HCT116 (cell line): ENCODE data around the gene P3H4.
A peak's percentile ranks its signal among the peaks of the same experiment; 100 is the strongest.

Experiments
- CEBPB ChIP-seq: IDR thresholded peaks from 2 replicates; pipeline ENCODE4 v1.6.1; 2012; ENCODE audit warnings: low read depth
- EGR1 ChIP-seq: IDR thresholded peaks from 2 replicates; pipeline ENCODE4 v1.6.1; 2012; ENCODE audit warnings: low read depth
- EZH2 ChIP-seq: fragments of 200-600 bp; sonication (generic); IDR thresholded peaks from 2 replicates; pipeline ENCODE4 v1.6.1; 2017; ENCODE audit warnings: antibody characterized with exemption, mixed run types
- JUND ChIP-seq: IDR thresholded peaks from 2 replicates; pipeline ENCODE4 v1.6.1; 2012
- POLR2A ChIP-seq: IDR thresholded peaks from 2 replicates; pipeline ENCODE4 v1.7.0; 2011; ENCODE audit warnings: borderline replicate concordance; ENCODE audit not compliant: insufficient read depth, insufficient read length; ENCODE audit errors: extremely low read depth
- POLR2AphosphoS5 ChIP-seq: IDR thresholded peaks from 2 replicates; pipeline ENCODE4 v1.6.1; 2011; ENCODE audit warnings: mild to moderate bottlenecking, low read depth, low read length, moderate library complexity
- RAD21 ChIP-seq: IDR thresholded peaks from 2 replicates; pipeline ENCODE4 v1.6.1; 2012; ENCODE audit warnings: low read depth, mild to moderate bottlenecking
- SIN3A ChIP-seq: IDR thresholded peaks from 2 replicates; pipeline ENCODE4 v1.6.1; 2012; ENCODE audit warnings: low read depth
- ZFX ChIP-seq: fragments of 450-650 bp; IDR thresholded peaks from 2 replicates; pipeline ENCODE4 v1.6.1; 2017
- ZNF274 ChIP-seq: fragments of 200-500 bp; sonication (Bioruptor generic); IDR thresholded peaks from 2 replicates; pipeline ENCODE4 v1.6.1; 2014; ENCODE audit warnings: mild to moderate bottlenecking, low read depth, low read length, inconsistent platforms
- TF ChIP-seq, protein P1 (sequence below): IDR thresholded peaks from 2 replicates; pipeline ENCODE4 v1.6.1; 2012
- TF ChIP-seq, protein P2 (sequence below): IDR thresholded peaks from 2 replicates; pipeline ENCODE4 v1.6.1; 2012
- TF ChIP-seq, protein P3 (sequence below): IDR thresholded peaks from 2 replicates; pipeline ENCODE4 v1.6.1; 2012; ENCODE audit warnings: low read depth
- TF ChIP-seq, protein P4 (sequence below), 3 experiments: fragments of 200-600 bp in 1 of 3; sonication (generic) in 1 of 3; IDR thresholded peaks in 2 of 3; conservative IDR thresholded peaks in 1 of 3; 2 replicates each; pipeline ENCODE4 v1.5.1; 2012 to 2017; ENCODE audit warnings: low read depth in 2 of 3, low read length in 2 of 3, antibody characterized with exemption in 1 of 3, borderline replicate concordance in 1 of 3, control low read depth in 1 of 3, mild to moderate bottlenecking in 1 of 3, mixed read lengths in 1 of 3, mixed run types in 1 of 3, moderate library complexity in 1 of 3; ENCODE audit not compliant: insufficient read depth in 1 of 3

DNA sequence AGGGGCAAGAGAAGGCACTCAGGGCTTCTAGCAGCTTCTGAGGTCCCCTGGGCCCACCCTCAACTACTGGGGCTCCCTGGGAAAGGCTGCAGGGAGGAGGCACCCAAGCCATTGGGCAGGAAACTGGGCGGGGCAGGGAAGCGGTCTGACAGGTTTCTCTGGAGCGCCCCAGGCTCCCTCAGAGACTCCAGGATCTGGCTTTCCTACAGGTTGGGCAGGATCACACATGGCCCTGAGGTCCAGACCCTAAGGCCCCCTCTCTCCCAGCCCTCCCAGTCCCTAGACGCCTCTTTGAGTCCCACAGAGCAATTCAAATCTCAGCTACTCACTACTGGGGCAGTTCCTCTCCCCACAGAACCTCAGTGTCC is 39.5 kb downstream of the P3H4 start:
- TF ChIP-seq, protein P1, sequence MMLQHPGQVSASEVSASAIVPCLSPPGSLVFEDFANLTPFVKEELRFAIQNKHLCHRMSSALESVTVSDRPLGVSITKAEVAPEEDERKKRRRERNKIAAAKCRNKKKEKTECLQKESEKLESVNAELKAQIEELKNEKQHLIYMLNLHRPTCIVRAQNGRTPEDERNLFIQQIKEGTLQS, result no peak
- no peak for TF ChIP-seq POLR2A
- TF ChIP-seq EZH2, result no peak
- TF ChIP-seq, protein P2, sequence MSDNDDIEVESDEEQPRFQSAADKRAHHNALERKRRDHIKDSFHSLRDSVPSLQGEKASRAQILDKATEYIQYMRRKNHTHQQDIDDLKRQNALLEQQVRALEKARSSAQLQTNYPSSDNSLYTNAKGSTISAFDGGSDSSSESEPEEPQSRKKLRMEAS, result peak; percentile 37; the same call in 1 of the 2 replicates
- TF ChIP-seq SIN3A, result no peak
- no peak for TF ChIP-seq RAD21
- TF ChIP-seq ZFX, result no peak
- peak; percentile 43; the same call in 1 of the 2 replicates for TF ChIP-seq POLR2AphosphoS5
- no peak for TF ChIP-seq ZNF274
- TF ChIP-seq JUND, result no peak
- TF ChIP-seq, protein P3, sequence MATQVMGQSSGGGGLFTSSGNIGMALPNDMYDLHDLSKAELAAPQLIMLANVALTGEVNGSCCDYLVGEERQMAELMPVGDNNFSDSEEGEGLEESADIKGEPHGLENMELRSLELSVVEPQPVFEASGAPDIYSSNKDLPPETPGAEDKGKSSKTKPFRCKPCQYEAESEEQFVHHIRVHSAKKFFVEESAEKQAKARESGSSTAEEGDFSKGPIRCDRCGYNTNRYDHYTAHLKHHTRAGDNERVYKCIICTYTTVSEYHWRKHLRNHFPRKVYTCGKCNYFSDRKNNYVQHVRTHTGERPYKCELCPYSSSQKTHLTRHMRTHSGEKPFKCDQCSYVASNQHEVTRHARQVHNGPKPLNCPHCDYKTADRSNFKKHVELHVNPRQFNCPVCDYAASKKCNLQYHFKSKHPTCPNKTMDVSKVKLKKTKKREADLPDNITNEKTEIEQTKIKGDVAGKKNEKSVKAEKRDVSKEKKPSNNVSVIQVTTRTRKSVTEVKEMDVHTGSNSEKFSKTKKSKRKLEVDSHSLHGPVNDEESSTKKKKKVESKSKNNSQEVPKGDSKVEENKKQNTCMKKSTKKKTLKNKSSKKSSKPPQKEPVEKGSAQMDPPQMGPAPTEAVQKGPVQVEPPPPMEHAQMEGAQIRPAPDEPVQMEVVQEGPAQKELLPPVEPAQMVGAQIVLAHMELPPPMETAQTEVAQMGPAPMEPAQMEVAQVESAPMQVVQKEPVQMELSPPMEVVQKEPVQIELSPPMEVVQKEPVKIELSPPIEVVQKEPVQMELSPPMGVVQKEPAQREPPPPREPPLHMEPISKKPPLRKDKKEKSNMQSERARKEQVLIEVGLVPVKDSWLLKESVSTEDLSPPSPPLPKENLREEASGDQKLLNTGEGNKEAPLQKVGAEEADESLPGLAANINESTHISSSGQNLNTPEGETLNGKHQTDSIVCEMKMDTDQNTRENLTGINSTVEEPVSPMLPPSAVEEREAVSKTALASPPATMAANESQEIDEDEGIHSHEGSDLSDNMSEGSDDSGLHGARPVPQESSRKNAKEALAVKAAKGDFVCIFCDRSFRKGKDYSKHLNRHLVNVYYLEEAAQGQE, result no peak
- TF ChIP-seq, protein P4, sequence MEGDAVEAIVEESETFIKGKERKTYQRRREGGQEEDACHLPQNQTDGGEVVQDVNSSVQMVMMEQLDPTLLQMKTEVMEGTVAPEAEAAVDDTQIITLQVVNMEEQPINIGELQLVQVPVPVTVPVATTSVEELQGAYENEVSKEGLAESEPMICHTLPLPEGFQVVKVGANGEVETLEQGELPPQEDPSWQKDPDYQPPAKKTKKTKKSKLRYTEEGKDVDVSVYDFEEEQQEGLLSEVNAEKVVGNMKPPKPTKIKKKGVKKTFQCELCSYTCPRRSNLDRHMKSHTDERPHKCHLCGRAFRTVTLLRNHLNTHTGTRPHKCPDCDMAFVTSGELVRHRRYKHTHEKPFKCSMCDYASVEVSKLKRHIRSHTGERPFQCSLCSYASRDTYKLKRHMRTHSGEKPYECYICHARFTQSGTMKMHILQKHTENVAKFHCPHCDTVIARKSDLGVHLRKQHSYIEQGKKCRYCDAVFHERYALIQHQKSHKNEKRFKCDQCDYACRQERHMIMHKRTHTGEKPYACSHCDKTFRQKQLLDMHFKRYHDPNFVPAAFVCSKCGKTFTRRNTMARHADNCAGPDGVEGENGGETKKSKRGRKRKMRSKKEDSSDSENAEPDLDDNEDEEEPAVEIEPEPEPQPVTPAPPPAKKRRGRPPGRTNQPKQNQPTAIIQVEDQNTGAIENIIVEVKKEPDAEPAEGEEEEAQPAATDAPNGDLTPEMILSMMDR (IDR thresholded peaks at IDR 0.05 in 2 of 3, conservative IDR thresholded peaks at IDR 0.05 in 1 of 3; ENCODE audit: borderline replicate concordance in 1 of 3, insufficient read depth in 1 of 3, low read depth in 2 of 3, low read length in 2 of 3), result no peak
- no peak for TF ChIP-seq CEBPB
- no peak for TF ChIP-seq EGR1
